Sigmoid colon (tissue), 7 donors: Measurements from ENCODE around the gene VWA3A. TPM values are rescaled to one million over a fixed set of nuclear protein-coding genes. Genes with fewer than 3 reads are reported as not detected.

Experiments
- DNase-seq: peaks from one replicate; pipeline ENCODE4 v3.0.0-alpha.2; 2019
- H3K27ac ChIP-seq, 4 donors: fragments of 200-600 bp; sonication (generic); one replicate each; pipeline ENCODE4 v1.5.1; 2016 to 2019; ENCODE audit warnings: mild to moderate bottlenecking in 1 of 4
- H3K27me3 ChIP-seq, 3 donors: fragments of 200-600 bp; sonication (generic); one replicate each; pipeline ENCODE4 v1.5.1; 2019; ENCODE audit warnings: mild to moderate bottlenecking in 1 of 3
- H3K36me3 ChIP-seq, 4 donors: fragments of 200-600 bp; sonication (generic); one replicate each; pipeline ENCODE4 v1.5.1; 2016 to 2019
- H3K4me1 ChIP-seq, 4 donors: fragments of 200-600 bp; sonication (generic); one replicate each; pipeline ENCODE4 v1.5.1; 2017 to 2019
- H3K4me3 ChIP-seq, 4 donors: fragments of 200-600 bp; sonication (generic); one replicate each; pipeline ENCODE4 v1.5.1; 2017 to 2019; ENCODE audit warnings: mild to moderate bottlenecking in 2 of 4, moderate library complexity in 1 of 4
- H3K9me3 ChIP-seq, 4 donors: fragments of 200-600 bp in 3 of 4; sonication (generic) in 3 of 4; one replicate each; pipeline versions ENCODE4 v1.5.1 to v1.6.1; 2013 to 2019
- CTCF ChIP-seq, 4 experiments: fragments of 450-650 bp in 3 of 4; fragments of 200-600 bp in 1 of 4; IDR thresholded peaks; one replicate each; pipeline ENCODE4 v1.5.1; 2016 to 2019; ENCODE audit warnings: antibody characterized with exemption in 4 of 4, mild to moderate bottlenecking in 3 of 4, moderate library complexity in 2 of 4
- EP300 ChIP-seq, 4 donors: sonication (generic); formaldehyde crosslinking; IDR thresholded peaks; one replicate each; pipeline ENCODE4 v1.6.1; 2017; ENCODE audit warnings: antibody characterized with exemption in 4 of 4
- POLR2A ChIP-seq, 2 donors: fragments of 450-650 bp; IDR thresholded peaks; one replicate each; pipeline ENCODE4 v1.6.1; 2016; ENCODE audit warnings: antibody characterized with exemption in 2 of 2, mild to moderate bottlenecking in 2 of 2, moderate library complexity in 2 of 2
- POLR2AphosphoS5 ChIP-seq, 4 donors: sonication (generic); formaldehyde crosslinking; IDR thresholded peaks; one replicate each; pipeline ENCODE4 v1.6.1; 2017; ENCODE audit warnings: antibody characterized with exemption in 4 of 4
- WGBS, 2 donors: extraction: QIAGEN DNeasy Blood & Tissue Kit; methylation state at CpG; one replicate each; pipeline ENCODE4 v1.1.7; 2013; 5-methylcytosine and 5-hydroxymethylcytosine counted together
- intact Hi-C: fragments of 100-400 bp; cut with DNase I; formaldehyde crosslinking; loops from one replicate; pipeline ENCODE4 v1.15.1; 2023
- polyA plus RNA-seq, 3 donors: library from polyadenylated mRNA; stranded (reverse); fragments of 200-250 nt; gene quantifications; one replicate each; pipeline ENCODE4 v1.2.3, GENCODE V29; 2013
- total RNA-seq, 4 donors: library from RNA; depleted of rRNA; stranded (reverse); fragments of >200 nt; gene quantifications; one replicate each; pipeline ENCODE4 v1.1.0, GENCODE V29; 2016
- donor health status: healthy with polysubstance abuse.
- donor health status: Bipolar disorder and iron deficiency.
- donor health status: healthy.

VWA3A gene
- total and polyA plus RNA-seq, 7 donors, result under 0.01 to 0.55 (median 0.07) TPM; not detected in 4

GRCh38 chr16:22191532-22192260 lies 99.4 kb downstream of the VWA3A start:
- no peak for DNase-seq
- intact Hi-C loops, result loop anchor here (5.0 kb wide), 1 partner anchor 181 kb away; the partner anchor contains the start of gene CDR2
- peaks cover 0 to 41% (median 35%) of the 10 kb centered on the region in 4 donors for H3K4me1 ChIP-seq

GRCh38 chr16:22192261-22193062 lies 100.1 kb downstream of the VWA3A start:
- H3K4me1 ChIP-seq, result peaks cover 0 to 41% (median 35%) of the 10 kb centered on the region in 4 donors
- peak overlapping the region; percentile 90 to 96 (median 93) for H3K27ac ChIP-seq

More at GRCh38 chr16:22191532-22192260, 99.4 kb downstream of the VWA3A start:
- no peaks in the 10 kb centered on the region for H3K9me3 ChIP-seq
- WGBS, 2 donors, result 4 to 9% methylated on average over 9 of the region's 9 CpGs
- H3K27me3 ChIP-seq, result no peaks in the 10 kb centered on the region
- TF ChIP-seq POLR2A (IDR thresholded peaks at IDR 0.05) (no peak), EP300 (IDR thresholded peaks at IDR 0.05) (no peak), CTCF (IDR thresholded peaks at IDR 0.05) (no peak), POLR2AphosphoS5 (IDR thresholded peaks at IDR 0.05) (no peak)
- H3K4me3 ChIP-seq, result peak overlapping the region; percentile 35 to 52 (median 50)
- peak overlapping the region; percentile 90 to 96 (median 93) for H3K27ac ChIP-seq
- H3K36me3 ChIP-seq, result no peaks in the 10 kb centered on the region

GRCh38 chr16:22193063-22193411 lies 100.7 kb downstream of the VWA3A start:
- peak overlapping the region; percentile 90 to 96 (median 93) for H3K27ac ChIP-seq
- no peaks in the 10 kb centered on the region for H3K27me3 ChIP-seq
- H3K36me3 ChIP-seq, result no peaks in the 10 kb centered on the region
- no peaks in the 10 kb centered on the region for H3K9me3 ChIP-seq
- peaks cover 0 to 41% (median 35%) of the 10 kb centered on the region in 4 donors for H3K4me1 ChIP-seq
- TF ChIP-seq POLR2A (IDR thresholded peaks at IDR 0.05) (no peak), CTCF (IDR thresholded peaks at IDR 0.05) (no peak), POLR2AphosphoS5 (IDR thresholded peaks at IDR 0.05) (no peak), EP300 (IDR thresholded peaks at IDR 0.05) (no peak)
- DNase-seq, result no peak
- intact Hi-C loops, result loop anchor here (5.0 kb wide), 1 partner anchor 179 kb away; the partner anchor contains the start of gene CDR2
- 90 to 96% methylated on average over 2 of the region's 2 CpGs for WGBS, 2 donors
- no peak overlapping the region for H3K4me3 ChIP-seq

More at GRCh38 chr16:22192261-22193062, 100.1 kb downstream of the VWA3A start:
- Histone ChIP-seq H3K4me3 (peak overlapping the region in 3 of 4 donors; percentile 49 to 52 (median 52)), H3K9me3 (no peaks in the 10 kb centered on the region), H3K36me3 (no peaks in the 10 kb centered on the region), H3K27me3 (no peaks in the 10 kb centered on the region)
- WGBS, 2 donors, result 21 to 25% methylated on average over 16 of the region's 16 CpGs
- TF ChIP-seq EP300 (IDR thresholded peaks at IDR 0.05) (no peak), POLR2AphosphoS5 (IDR thresholded peaks at IDR 0.05) (peak; percentile 24 to 71 (median 42)), POLR2A (IDR thresholded peaks at IDR 0.05) (no peak), CTCF (IDR thresholded peaks at IDR 0.05) (no peak)
- peak; percentile 96 for DNase-seq
- intact Hi-C loops, result loop anchor here (5.0 kb wide), 1 partner anchor 180 kb away; the partner anchor contains the start of gene CDR2

- no peak for TF ChIP-seq EP300 (IDR thresholded peaks at IDR 0.05)
- TF ChIP-seq POLR2AphosphoS5 (IDR thresholded peaks at IDR 0.05), result no peak
- TF ChIP-seq POLR2A (IDR thresholded peaks at IDR 0.05), result no peak
- TF ChIP-seq CTCF (IDR thresholded peaks at IDR 0.05), result no peak
- DNase-seq, result no peak
- H3K27ac ChIP-seq, result peak overlapping the region; percentile 73 to 84 (median 77)
- H3K4me3 ChIP-seq, result no peak overlapping the region
- 59 to 74% methylated on average over 9 of the region's 9 CpGs for WGBS, 2 donors
- no peaks in the 10 kb centered on the region for H3K27me3 ChIP-seq
- H3K36me3 ChIP-seq, result no peaks in the 10 kb centered on the region
- peaks cover 0 to 37% (median 27%) of the 10 kb centered on the region in 4 donors for H3K4me1 ChIP-seq
- H3K9me3 ChIP-seq, result no peaks in the 10 kb centered on the region
- intact Hi-C loops, result loop anchor here (1.0 to 5.0 kb wide), 2 partner anchors 102 to 177 kb away; partner anchors contain the start of genes CDR2 and POLR3E
These were observed 102.5 kb downstream of the VWA3A start for GRCh38 chr16:22194707-22195444.
